NCI-H146 (cell line): Measurements from ENCODE around the gene ZKSCAN4.

Experiments used
- DNase-seq: peaks from one replicate; lab custom pipeline; 2025; lab: John Stamatoyannopoulos, UW

The ZKSCAN4 gene

DNA sequence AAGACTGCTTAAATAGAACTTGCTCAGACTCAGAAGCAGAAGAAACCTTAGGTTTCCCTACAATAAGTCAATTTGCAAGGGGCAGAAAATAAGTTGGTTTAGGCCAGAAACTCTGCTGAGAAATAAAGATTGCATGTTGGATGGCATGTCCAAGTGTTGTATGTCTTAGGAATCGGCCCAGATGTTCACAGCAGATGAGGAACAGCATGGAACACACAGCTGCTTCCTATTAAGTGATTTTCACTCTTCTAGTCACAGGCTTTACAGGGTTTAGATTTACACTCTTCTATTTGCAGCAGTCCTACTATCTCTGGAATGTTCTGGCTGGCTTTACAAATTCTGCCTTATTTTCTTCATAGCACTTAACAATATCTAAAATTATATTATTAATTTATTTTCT, 3.2 kb downstream of the ZKSCAN4 start:
- no peak for DNase-seq

DNA sequence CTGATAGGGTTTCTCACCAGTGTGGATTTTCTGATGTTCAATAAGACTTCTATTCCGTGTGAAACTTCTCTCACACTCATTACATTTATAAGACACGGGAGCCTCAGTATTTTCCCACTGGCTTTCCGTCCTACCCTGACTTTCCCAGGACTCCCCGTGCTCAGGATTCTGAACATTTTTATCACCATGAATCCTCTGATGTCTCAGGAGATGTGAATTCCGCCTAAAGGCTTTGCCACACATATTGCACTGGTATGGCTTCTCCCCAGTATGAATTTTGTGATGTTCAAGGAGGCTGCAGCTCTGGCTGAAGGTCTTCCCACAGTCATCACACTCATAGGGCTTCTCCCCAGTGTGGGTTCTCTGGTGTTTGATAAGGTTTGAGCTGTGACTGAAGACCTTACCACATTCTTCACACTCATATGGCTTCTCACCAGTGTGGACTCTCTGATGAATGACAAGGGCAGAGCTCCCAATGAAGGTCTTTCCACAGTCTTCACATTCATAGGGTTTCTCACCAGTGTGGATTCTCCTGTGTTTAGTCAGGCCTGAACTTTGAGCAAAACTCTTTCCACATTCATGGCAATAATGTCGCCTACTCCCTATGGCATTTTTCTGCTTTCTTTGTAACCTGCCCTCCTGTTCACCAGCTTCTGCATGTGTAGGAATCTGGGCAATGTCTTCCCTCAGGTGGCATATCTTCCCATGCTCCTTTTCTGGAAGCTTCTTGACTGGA, 6.7 kb downstream of the ZKSCAN4 start:
- no peak for DNase-seq

DNA sequence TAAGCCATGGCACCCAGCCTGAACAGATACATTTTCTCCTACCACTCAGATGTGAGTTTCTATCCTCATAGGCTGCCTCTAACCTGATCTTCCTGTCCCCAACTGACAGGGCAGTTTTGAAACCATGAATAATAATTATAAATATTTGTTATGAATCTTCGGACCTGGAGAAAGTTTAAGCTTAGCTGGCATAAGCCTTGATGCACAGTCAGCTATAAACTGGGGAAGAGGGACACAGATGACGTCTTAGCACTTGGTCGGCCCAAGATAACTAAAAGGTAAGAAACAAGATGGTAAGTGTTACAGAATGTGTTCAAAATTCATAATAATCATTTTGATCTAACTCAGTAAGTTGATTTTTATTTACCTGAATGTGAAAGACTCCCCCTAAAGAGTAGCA, 8.1 kb downstream of the ZKSCAN4 start:
- no peak for DNase-seq

DNA sequence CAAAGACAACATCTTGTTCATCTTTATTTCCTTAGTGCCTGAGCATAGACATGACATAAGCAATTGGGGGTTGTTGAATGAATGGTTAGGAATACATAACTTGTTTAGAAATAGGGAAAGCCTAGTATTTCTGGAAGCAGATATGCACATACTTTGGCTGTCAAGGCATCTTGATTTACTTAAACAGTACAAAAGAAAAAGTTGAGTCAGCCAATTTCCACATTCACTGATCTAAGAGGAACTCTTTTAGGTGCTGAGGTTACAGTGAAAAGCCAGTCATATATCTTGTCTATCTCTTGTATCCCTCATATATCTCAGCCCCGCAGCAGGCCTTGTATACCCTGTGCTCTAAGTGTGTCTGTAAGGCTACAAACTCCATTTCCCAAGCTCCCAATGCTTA, 11.6 kb downstream of the ZKSCAN4 start:
- DNase-seq, result no peak

DNA sequence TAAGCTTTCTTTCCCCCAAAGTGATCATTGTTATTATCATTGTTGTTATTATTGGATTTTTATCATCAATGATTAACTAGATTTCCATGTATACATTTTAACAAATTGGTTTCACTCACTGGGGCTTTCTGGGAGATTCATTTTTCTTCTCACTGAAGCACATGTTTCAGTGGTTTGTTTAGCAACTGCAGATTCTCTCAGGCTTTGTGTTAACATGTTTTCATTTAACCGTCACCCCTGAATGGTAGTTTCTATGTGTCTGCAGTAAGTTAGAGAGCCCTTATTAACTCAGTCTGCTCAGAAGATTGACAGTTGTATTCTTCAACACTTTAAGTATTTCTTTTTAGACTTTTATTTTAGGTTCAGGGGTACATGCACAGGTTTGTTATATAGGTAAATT, 12.4 kb downstream of the ZKSCAN4 start:
- no peak for DNase-seq

DNA sequence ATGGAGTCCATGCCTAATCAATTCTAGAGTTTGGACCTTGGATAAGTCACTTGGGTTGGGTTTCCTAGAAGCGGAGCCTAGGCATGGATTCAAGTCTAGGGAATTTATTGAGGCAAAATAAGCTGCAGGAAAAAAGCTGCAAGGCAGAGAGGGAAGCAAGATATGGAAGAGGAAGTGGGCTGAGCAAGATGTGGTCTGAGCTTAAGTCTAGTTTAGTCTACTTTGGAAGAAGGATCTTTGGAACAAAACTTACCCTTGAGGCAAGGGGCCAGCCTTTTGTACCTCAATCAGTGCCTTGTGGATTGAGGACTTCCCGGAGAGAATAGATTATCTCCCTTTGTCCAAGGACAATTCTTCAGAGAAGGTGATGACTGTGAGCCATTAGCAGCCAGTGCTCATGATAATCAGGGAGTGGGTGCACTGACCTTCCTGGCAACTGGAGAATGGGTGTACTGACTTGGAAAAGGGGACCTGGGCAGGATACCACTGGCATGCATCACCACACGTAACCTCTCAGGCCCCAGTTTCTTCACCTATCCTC, 16.1 kb downstream of the ZKSCAN4 start:
- no peak for DNase-seq

DNA sequence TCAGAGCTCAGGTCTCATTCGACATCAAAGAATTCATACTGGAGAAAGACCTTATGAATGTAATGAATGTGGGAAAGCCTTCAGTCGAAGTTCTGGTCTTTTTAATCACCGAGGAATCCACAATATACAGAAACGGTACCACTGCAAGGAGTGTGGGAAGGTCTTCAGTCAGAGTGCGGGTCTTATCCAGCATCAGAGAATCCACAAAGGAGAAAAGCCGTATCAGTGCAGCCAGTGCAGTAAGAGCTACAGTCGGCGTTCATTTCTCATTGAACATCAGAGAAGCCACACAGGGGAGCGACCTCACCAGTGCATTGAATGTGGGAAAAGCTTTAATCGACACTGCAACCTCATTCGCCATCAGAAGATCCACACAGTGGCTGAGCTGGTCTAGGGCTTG, 19.3 kb downstream of the ZKSCAN4 start:
- DNase-seq, result no peak

DNA sequence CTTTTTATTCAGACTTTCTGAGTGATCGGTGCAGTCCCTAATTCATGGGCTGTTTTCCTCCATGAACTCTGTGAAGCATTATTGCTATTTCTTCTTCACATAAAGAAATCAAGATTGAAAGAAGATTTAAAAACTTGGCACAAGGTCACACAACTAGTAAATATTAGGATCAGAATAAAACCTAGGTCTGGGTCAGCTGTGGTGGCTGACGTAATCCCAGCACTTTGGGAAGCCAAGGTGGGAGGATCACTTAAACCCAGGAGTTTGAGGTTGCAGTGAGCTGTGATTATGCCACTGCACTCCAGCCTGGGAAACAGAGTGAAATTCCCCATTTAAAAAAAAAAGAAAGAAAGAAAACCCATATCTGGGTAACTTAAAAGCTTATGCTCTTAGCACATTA, 25.6 kb downstream of the ZKSCAN4 start:
- no peak for DNase-seq

DNA sequence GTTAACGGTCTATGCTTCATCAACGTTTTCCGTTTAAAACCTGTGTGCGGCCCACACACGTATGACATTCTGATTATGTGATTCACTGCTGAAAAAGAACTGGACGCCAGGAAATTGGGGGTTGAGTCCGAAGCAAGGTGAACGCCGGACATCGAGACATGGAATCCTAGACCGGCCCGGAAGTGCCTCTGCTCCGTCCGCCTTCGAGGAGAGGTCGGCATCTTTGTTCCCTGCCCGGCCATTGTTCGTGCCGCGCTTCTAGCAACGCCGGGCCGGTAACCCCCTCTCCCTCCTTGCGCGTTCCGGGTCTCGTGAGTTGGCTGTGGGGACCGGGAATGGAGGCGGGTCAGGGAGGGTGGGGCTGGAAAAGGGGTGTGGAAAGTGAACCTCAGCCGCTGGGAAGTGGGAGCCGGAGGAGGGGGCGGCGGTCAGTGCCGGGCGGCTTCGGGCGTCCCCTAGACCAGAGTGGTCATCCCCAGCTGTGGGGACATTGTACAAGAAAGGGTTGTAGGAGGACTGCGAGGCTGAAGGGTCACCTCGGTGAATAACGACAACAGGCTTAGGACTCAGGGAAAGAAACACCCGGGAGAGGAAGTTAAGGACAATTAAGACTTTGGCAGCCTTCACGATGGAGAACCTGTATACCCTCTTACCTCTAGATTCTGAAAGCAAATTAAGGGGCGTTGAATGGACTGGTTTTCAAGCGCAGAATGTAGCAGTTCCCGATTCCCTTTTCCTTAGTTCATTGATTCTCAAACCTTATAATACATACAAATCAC, 26.8 kb downstream of the ZKSCAN4 start, which contains the start of gene ZSCAN9:
TSS of gene ZSCAN9 (plus strand) at position 220 of the 779 bp plus-strand sequence. CDS start 1,810 bp downstream, outside the sequence.
- DNase-seq, result peak; percentile 96

DNA sequence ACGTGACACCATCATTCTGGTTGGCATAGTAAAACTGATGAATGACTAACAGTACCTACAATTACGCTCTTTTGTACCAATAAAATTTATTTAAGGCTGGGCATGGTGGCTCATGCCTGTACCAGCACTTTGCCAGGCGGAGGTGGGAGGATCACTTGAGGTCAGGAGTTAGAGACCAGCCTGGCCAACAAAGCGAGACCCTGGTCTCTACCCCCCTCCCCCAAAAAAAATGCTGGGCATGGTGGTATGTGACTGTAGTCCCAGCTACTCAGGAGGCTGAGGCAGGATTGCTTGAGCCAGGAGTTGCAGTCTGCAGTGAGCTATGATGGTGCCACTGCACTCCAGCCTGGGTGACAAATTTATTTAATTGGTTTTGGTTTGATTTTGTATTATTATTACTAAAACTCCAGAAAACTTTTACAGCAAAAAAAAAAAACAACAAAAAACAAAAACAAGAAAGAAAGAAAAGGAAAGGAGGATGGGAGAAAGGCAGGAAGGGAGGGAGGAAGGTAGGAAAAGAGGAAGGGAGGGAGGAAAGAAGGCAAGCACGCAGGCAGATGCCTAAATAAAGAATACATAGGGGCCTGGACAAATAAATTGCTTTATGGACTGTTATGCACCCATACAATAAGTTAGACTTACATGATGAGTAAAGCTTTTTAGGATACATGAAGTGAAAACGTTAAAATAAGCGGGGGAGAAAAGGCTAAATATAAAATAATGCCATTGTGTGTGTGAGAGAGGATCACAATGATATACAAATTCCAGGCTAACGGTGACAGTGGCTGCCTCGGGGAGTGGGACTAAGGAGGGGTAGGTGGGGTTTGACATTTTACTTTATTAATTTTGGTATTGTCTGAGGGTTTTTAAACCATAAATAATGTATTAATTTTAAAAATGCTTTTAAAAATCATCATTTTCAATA, 27.7 kb downstream of the ZKSCAN4 start:
- no peak for DNase-seq

DNA sequence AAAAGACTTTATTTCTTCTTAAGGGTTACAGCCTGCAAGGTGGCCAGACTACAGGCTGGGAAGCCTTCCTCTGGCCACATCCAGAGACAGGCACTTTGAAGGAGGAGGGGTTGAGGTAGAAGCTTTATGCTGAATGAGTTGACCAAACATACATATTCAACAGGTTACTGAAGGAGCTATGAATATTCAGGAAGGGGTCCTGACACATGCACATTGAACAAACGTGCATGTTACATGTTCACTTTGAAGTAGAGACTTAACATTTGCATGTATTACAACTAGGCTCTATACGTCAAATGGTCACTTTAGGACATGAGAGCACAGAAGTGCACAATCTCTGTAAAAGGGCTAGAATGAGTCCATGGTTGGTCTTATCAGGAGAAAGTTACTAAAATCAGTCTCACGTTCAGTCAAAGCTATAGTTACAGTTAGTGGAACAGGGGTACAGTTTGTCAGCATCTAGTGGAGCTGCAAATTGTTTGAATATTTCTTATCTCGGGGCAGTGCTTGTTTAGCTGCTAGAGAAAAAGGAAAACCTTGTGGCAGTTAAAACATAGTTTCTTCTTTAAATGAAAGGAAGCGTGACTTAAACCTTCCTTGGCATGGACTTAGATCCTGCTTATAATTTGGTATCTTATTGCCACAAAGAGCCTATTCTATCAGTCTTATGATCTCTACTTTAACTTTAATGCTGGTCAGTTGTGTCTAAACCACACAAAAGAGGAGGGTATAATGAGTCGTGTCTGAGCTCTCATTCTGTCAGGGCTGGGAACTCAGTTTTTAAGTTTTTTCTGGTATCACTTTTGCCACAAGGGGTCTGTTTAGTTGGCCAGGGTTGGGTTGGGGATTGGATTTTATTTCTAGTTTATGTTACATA, 31.6 kb downstream of the ZKSCAN4 start:
- DNase-seq, result no peak

DNA sequence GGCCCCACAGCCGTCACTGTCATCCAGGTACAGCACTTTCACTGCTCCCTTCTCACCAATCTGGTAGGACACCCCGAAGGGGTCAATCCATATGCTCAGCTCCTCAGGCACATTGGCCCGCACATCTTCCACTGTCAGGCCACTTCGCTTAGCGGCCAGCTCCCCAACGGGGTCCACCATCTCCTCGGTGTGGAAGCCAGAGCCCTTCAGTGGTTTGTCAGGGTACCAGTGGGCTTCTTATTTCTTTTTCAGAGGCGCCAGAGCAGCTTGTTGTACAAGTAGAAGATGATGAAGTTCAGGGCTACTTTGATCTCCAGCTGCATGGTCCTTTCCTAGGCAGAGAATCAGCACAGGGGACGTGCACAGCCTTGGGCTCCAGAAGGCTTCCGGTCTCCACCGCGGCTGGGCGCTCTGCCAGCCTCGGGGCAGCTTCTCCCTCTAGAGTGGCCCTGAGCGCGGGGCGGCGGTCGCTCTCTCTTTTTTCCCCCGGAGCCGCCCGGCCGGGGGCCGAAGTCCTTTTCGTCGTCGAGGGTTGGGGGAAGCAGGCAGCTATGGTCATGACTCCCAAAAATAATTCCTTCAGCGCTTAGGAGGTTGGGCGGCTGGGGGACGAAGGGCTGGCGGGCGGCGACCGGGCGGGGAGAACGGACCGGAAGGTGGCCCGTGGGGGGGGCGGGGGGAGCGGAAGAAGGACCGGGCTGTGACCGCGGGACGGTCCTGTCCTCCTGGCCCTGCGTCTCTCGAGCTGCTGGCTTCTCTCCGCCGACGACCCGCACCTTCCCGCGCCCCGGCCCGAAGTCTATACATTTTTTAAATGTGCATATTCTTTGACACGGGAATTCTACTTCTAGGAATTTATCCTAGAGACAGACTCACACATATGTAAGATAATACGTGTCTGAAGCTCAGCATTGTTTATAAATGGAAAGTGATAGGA, 33.5 kb downstream of the ZKSCAN4 start:
- peak; percentile 85 for DNase-seq

DNA sequence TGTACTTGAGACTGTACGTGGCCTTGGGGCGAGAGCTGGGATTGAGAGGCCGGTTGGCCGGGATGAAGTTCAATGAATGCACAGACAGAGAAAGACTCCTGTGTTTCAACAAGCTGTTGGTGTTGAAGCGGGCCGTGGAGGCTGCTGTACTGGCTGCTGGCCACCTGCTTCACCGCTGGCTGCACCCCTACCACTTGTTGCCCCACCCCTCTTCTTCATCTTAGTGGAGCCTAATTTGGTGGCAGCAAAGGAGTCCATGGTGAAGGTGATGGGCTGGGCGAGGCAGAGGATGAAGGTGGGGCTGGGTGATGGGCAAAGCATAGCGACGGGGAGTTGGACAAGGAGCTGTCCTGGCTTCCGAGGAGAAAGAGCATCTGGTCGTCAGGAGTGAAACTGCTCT, 34.2 kb downstream of the ZKSCAN4 start:
- DNase-seq, result no peak

DNA sequence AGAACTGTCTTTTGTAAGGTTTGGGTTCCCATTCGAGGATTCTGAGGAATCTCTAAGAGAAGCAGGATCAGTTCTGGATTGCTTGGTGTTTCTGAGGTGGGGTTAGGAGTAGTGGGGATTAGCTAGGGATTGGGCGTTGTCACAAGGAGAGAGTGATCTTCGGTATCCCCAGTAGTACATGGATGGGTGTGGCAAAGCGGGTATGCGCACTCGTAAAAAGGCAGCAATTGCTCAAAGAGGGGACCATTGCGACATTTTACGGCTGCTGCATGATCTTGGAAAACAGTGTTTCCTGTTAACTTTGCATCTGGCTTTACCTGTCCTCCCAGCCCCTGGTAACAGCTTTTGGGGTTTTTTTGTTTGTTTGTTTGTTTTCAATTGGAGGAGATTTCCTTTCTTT, 36.6 kb downstream of the ZKSCAN4 start:
- DNase-seq, result no peak

DNA sequence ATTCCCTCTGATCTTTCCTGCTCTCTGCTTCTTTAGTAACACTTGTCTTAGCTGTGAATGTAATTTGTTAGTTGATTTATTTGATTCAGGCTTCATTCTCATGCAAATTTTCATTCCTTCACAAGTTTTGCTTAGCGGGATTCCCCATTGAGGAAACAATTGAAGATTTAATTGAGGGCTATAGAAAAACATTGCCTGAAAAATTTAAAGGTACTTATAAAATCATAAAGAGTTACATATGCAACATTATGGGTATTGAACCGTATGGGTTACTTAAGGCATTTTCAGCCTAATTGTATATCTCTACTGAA, 38.9 kb downstream of the ZKSCAN4 start:
- DNase-seq, result no peak

DNA sequence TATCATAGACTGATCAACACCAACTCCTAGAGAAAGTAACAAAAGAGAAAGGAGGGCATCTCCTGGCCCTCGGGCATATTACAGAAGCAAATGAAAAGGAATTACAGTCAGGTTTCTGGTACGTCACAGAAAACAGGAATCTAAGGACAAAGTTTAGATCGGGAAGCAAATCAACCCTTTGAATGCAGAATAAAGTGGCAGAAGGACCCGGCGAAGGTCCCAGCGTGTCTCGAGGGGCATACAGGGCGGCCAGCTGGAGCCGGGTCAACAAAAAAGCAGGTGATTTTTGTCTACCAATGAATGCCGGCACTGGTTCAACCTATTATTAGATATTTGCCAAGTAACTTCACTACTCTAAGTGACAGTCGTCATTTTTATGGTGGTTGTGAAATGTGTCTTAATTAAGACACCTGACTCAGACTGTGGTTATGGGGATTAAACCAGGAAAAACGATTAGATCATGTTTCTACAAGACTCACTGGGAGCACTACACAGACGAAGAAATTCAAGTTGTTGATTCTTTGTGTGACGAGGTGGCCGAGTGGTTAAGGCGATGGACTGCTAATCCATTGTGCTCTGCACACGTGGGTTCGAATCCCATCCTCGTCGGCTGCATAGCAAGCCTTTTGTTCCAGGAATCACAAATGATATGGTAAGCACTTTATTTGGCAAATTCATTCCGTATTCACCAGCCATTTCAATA, 39.4 kb downstream of the ZKSCAN4 start:
- peak; percentile 89 for DNase-seq

DNA sequence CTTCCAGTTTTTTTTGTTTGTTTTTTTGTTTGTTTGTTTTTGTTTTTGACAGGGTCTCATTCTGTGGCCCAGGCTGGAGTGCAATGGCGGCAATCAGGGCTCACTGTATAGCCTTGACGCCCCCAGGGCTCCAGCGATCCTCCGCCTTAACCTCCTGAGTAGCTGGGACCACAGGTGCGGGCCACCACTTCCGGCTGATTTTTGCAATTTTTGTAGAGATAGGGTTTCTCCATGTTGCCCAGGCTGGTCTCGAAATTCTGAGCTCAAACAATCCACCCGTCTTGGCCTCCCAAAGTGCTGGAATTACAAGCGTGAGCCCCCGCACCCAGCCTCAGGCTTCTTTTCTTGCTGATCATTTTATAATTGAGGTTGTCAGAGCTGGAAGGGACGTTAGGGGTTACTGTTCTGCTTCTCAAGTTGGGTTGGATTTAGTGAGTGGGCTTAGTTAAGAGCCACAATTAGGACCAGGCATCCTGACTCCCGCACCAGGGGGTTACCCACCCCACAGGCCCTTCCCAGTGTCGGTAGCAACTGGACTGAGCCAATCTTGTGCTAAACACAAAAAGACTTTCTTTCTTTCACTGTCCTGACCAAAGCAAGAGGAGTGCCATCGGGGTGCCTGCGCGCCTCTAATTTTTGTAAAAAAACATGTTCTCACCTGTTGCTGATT, 40.1 kb downstream of the ZKSCAN4 start:
- DNase-seq, result peak; percentile 67

DNA sequence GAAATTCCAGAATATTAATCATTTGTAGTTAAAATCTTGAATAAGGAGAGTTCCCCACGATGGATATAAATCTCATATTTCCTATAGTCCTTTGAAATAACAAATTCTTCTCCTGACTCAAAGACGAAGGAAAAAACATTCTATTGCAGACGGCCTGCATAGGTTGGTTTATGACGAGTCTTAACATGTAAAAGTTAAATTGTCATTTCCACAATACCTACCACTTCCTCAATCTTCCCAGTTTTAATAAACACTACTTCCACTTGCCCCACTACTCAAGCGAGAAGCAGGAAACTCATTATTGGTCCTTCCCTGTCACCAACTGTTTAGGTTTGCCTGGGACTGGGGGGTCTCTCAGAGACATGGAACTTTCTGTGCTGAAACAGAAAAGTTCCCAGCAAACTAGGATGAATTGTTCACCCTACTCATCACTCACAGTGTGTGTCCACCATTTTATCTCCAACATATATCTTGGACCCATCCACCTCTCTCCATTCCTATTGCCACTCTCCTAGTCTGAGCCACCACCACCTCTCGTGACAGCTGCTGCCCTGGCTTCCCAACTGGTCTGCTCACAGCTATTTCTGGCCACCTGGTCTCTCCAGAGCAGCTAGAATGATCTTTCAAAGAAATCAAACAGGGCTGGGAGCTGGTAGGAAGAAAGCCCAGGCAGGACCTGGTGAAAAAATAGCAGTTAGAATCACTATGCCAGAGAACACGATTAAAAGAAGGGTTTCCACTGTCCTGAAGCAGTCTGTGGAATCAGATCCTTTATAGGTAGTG, 42.1 kb downstream of the ZKSCAN4 start:
- no peak for DNase-seq
